WI38 (cell line): ENCODE results near the gene KANSL1.

Source experiments
- H3K4me3 ChIP-seq: 2 replicates; pipeline ENCODE4 v1.5.1; 2011; ENCODE audit warnings: low read depth, mild to moderate bottlenecking, control low read depth, low read length
- CTCF ChIP-seq: IDR thresholded peaks from 2 replicates; pipeline ENCODE4 v1.5.1; 2012; ENCODE audit warnings: low read depth, mild to moderate bottlenecking, control low read depth, low read length

KANSL1 gene

GRCh38 chr17:46013127-46013501 is 180.1 kb downstream of the KANSL1 start:
- no peak for TF ChIP-seq CTCF

GRCh38 chr17:46012506-46013079 is 180.6 kb downstream of the KANSL1 start:
- no peak for TF ChIP-seq CTCF
- no peak overlapping the region for H3K4me3 ChIP-seq

More at GRCh38 chr17:46013127-46013501, 180.1 kb downstream of the KANSL1 start:
- H3K4me3 ChIP-seq = no peak overlapping the region

GRCh38 chr17:46011711-46012505 is 181.3 kb downstream of the KANSL1 start:
- no peak for TF ChIP-seq CTCF
- no peak overlapping the region for H3K4me3 ChIP-seq

- no peak overlapping the region for H3K4me3 ChIP-seq
Observed at GRCh38 chr17:46010597-46011186, 182.5 kb downstream of the KANSL1 start.

GRCh38 chr17:46009681-46010596 is 183.3 kb downstream of the KANSL1 start:
- H3K4me3 ChIP-seq = no peak overlapping the region
- TF ChIP-seq CTCF = no peak

More at GRCh38 chr17:46010597-46011186, 182.5 kb downstream of the KANSL1 start:
- no peak for TF ChIP-seq CTCF

- no peak overlapping the region for H3K4me3 ChIP-seq
- no peak for TF ChIP-seq CTCF
Observed at GRCh38 chr17:46008591-46008990, 184.6 kb downstream of the KANSL1 start.
